ENCODE results near the gene PRCD.
A peak's percentile ranks its signal among the peaks of the same experiment; 100 is the strongest.

Gene PRCD

GRCh38 chr17:76539631-76540271, at the start of gene PRCD:
Gene PRCD, plus strand, starts transcription at chr17:76540044. Its CDS starts 98 bp downstream, at chr17:76540142.
- DNase-seq = peak; percentile 30

- no peak for DNase-seq
These were observed 49.6 kb upstream of the PRCD start for GRCh38 chr17:76490112-76490710.

GRCh38 chr17:76491271-76492122, 48.3 kb upstream of the PRCD start:
- DNase-seq = peak; percentile 53

- DNase-seq = no peak
These were observed 47.5 kb upstream of the PRCD start for GRCh38 chr17:76492123-76492988.

- peak; percentile 60 for DNase-seq
These were observed 46.8 kb upstream of the PRCD start for GRCh38 chr17:76492989-76493501.

- no peak for DNase-seq
These were observed 46.2 kb upstream of the PRCD start for GRCh38 chr17:76493505-76494167.

- no peak for DNase-seq
These were observed 44.0 kb upstream of the PRCD start for GRCh38 chr17:76495663-76496400.

- DNase-seq = no peak
These were observed 43.4 kb upstream of the PRCD start for GRCh38 chr17:76496464-76496863.

GRCh38 chr17:76497699-76497978, 42.2 kb upstream of the PRCD start:
- no peak for DNase-seq

GRCh38 chr17:76497979-76498875, 41.6 kb upstream of the PRCD start:
- DNase-seq = no peak

GRCh38 chr17:76498876-76499251, 41.0 kb upstream of the PRCD start:
- DNase-seq = no peak

- DNase-seq = no peak
These were observed 40.6 kb upstream of the PRCD start for GRCh38 chr17:76499267-76499667.

- DNase-seq = peak; percentile 4
These were observed 39.6 kb upstream of the PRCD start for GRCh38 chr17:76500074-76500746.

- no peak for DNase-seq
These were observed 39.2 kb upstream of the PRCD start for GRCh38 chr17:76500747-76501017.

GRCh38 chr17:76501018-76501826, 38.6 kb upstream of the PRCD start, which contains the start of gene RHBDF2:
Gene RHBDF2, minus strand, starts transcription at chr17:76501423. Its CDS starts 19,899 bp downstream, at chr17:76481524.
- peak; percentile 89 for DNase-seq

GRCh38 chr17:76501827-76502307, 38.0 kb upstream of the PRCD start:
- DNase-seq = no peak

- DNase-seq = peak; percentile 4
These were observed 37.3 kb upstream of the PRCD start for GRCh38 chr17:76502341-76503211.

- peak; percentile 66 for DNase-seq
These were observed 35.7 kb upstream of the PRCD start for GRCh38 chr17:76504117-76504516.

All from hematopoietic multipotent progenitor cell treated with erythropoietin and hydrocortisone succinate and interleukin-3 and kit ligand, for 6 days (in vitro differentiated cells).